Mucosa of descending colon (tissue), 3 donors: ENCODE measurements around the gene PIP4K2B. TPM values are rescaled to one million over a fixed set of nuclear protein-coding genes. Genes with fewer than 3 reads are reported as not detected.

Experiments
- ATAC-seq: fragments of 200-7000 bp; cut with Tn5 transposase; one replicate; pipeline ENCODE4 v1.9.1; 2020; ENCODE audit warnings: mild to moderate bottlenecking, moderate library complexity
- DNase-seq, 3 donors: peaks; one replicate each; pipeline ENCODE4 v3.0.0-alpha.2; 2020
- H3K36me3 ChIP-seq: fragments of 200-600 bp; one replicate; pipeline ENCODE4 v1.8.0; 2021; ENCODE audit warnings: low read depth, mild to moderate bottlenecking
- H3K4me1 ChIP-seq: fragments of 200-600 bp; one replicate; pipeline ENCODE4 v1.8.0; 2021; ENCODE audit warnings: low read depth, mild to moderate bottlenecking
- H3K4me3 ChIP-seq: fragments of 200-600 bp; one replicate; pipeline ENCODE4 v1.8.0; 2021; ENCODE audit warnings: mild to moderate bottlenecking
- H3K9me3 ChIP-seq: fragments of 200-600 bp; one replicate; pipeline ENCODE4 v1.8.0; 2021; ENCODE audit warnings: mild to moderate bottlenecking
- intact Hi-C, 2 donors: fragments of 100-400 bp; cut with DNase I in 1 of 2; cut with micrococcal nuclease in 1 of 2; formaldehyde crosslinking; loops; one replicate each; pipeline versions ENCODE4 v1.11.0 to v1.11.1; 2022; cut with DNase I, micrococcal nuclease
- microRNA-seq: library from miRNA; unstranded; fragments of <30 nt; microRNA quantifications from one replicate; pipeline ENCODE4, GENCODE V29; 2019
- total RNA-seq, 3 donors: library from RNA; stranded (reverse); fragmentation: NEBNext Ultra II Directional in 2 of 3; extraction: Animal tissue kit (Norgen Biotek cat#: 25700) in 2 of 3; gene quantifications; one replicate each; pipeline versions ENCODE4 v1.2.1 to v1.2.4, GENCODE V29; 2021 to 2023
- TF ChIP-seq, protein P1 (sequence below): fragments of 200-600 bp; IDR thresholded peaks from one replicate; pipeline ENCODE4 v1.8.0; 2022; ENCODE audit warnings: antibody characterized with exemption, mild to moderate bottlenecking
- donor health status: DM: no; HTN: no; CAD: no; lungs with moderate emphysema.
- donor health status: DM: no; HTN: no; CAD: no.
- donor health status: DM: no; HTN: yes; CAD: no.

The PIP4K2B gene
- total RNA-seq, 3 donors from 2014 or later, result 16.7 to 44.8 (median 20.6) TPM

DNA sequence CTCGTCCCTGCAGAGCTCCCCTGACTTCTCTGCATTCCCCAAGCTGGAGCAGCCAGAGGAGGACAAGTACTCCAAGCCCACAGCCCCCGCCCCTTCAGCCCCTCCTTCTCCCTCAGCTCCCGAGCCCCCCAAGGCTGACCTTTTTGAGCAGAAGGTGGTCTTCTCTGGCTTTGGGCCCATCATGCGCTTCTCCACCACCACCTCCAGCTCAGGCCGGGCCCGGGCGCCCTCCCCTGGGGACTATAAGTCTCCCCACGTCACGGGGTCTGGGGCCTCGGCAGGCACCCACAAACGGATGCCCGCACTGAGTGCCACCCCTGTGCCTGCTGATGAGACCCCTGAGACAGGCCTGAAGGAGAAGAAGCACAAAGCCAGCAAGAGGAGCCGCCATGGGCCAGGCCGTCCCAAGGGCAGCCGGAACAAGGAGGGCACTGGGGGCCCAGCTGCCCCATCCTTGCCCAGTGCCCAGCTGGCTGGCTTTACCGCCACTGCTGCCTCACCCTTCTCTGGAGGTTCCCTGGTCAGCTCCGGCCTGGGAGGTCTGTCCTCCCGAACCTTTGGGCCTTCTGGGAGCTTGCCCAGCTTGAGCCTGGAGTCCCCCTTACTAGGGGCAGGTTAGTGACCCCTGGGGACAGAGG, 82.9 kb downstream of the PIP4K2B start:
- DNase-seq, result no peak
- Histone ChIP-seq H3K36me3 (no peaks in the 10 kb centered on the region), H3K4me1 (no peaks in the 10 kb centered on the region), H3K4me3 (no peak overlapping the region), H3K9me3 (no peaks in the 10 kb centered on the region)
- no peak for ATAC-seq
- TF ChIP-seq, protein P1, sequence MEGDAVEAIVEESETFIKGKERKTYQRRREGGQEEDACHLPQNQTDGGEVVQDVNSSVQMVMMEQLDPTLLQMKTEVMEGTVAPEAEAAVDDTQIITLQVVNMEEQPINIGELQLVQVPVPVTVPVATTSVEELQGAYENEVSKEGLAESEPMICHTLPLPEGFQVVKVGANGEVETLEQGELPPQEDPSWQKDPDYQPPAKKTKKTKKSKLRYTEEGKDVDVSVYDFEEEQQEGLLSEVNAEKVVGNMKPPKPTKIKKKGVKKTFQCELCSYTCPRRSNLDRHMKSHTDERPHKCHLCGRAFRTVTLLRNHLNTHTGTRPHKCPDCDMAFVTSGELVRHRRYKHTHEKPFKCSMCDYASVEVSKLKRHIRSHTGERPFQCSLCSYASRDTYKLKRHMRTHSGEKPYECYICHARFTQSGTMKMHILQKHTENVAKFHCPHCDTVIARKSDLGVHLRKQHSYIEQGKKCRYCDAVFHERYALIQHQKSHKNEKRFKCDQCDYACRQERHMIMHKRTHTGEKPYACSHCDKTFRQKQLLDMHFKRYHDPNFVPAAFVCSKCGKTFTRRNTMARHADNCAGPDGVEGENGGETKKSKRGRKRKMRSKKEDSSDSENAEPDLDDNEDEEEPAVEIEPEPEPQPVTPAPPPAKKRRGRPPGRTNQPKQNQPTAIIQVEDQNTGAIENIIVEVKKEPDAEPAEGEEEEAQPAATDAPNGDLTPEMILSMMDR, result no peak
- intact Hi-C loops, result no loop called here

Small RNAs within 50 kb of the gene (microRNA-seq; reads per million reads assigned to microRNA genes)
- gene MIR4726 (not detected), gene MIR4727 (0.93 reads per million)

Other genes starting within 250 kb of the PIP4K2B start
- gene SRCIN1, start 193.6 kb downstream of the PIP4K2B start, total RNA-seq, result 1 to 10 TPM; 2.3 to 7.0 (median 2.5) TPM
- 1 to 10 TPM in 1 of 3 donors, under 1 TPM in 1, not detected in 1; 0.75 to 1.1 TPM for gene EPOP, start 124.6 kb downstream of the PIP4K2B start, total RNA-seq
- 100 to 1,000 TPM in 2 of 3 donors, 10 to 100 TPM in 1; 90.1 to 164 (median 112) TPM for gene MLLT6, start 94.3 kb downstream of the PIP4K2B start, total RNA-seq
- gene CISD3, start 69.2 kb downstream of the PIP4K2B start, total RNA-seq, result 100 to 1,000 TPM in 1 of 3 donors, 10 to 100 TPM in 2; 60.8 to 101 (median 91.8) TPM
- gene PCGF2, start 51.2 kb downstream of the PIP4K2B start, total RNA-seq, result 10 to 100 TPM; 23.8 to 30.7 (median 25.5) TPM
- gene PSMB3, start 46.8 kb downstream of the PIP4K2B start, total RNA-seq, result 100 to 1,000 TPM; 129 to 197 (median 145) TPM
- 10 to 100 TPM; 21.7 to 26.5 (median 25.6) TPM for gene CWC25, start 25.8 kb upstream of the PIP4K2B start, total RNA-seq
- 1,000 to 10,000 TPM in 1 of 3 donors, 100 to 1,000 TPM in 2; 838 to 1,044 (median 919) TPM for gene RPL23, start 54.2 kb upstream of the PIP4K2B start, total RNA-seq
- 100 to 1,000 TPM; 163 to 286 (median 276) TPM for gene LASP1, start 70.5 kb upstream of the PIP4K2B start, total RNA-seq
- not detected for gene FBXO47, start 167.8 kb upstream of the PIP4K2B start, total RNA-seq